HFFc6 (cell line): ENCODE results near the gene TOMT. TPM values are rescaled to one million over a fixed set of nuclear protein-coding genes. Genes with fewer than 3 reads are reported as not detected.

Experiments
- DNase-seq: peaks from one replicate; pipeline ENCODE4 v3.0.0-alpha.2; 2018
- H3K27ac Mint-ChIP-seq: 2 replicates; pipeline ENCODE4 v1.8.0; 2020; ENCODE audit warnings: mild to moderate bottlenecking, mixed read lengths
- H3K27me3 Mint-ChIP-seq: 2 replicates; pipeline ENCODE4 v1.8.0; 2021; ENCODE audit warnings: mild to moderate bottlenecking, moderate library complexity, mixed read lengths; ENCODE audit not compliant: insufficient read depth
- H3K36me3 Mint-ChIP-seq: 2 replicates; pipeline ENCODE4 v1.8.0; 2021; ENCODE audit warnings: low read depth, mixed read lengths
- H3K4me1 Mint-ChIP-seq: 2 replicates; pipeline ENCODE4 v1.8.0; 2020; ENCODE audit warnings: low read depth, mixed read lengths
- H3K4me3 Mint-ChIP-seq: 2 replicates; pipeline ENCODE4 v1.8.0; 2020; ENCODE audit warnings: mild to moderate bottlenecking, moderate library complexity, mixed read lengths
- H3K9me3 Mint-ChIP-seq: 2 replicates; pipeline ENCODE4 v1.8.0; 2020; ENCODE audit warnings: mild to moderate bottlenecking, mixed read lengths
- total RNA-seq, 6 experiments: library from RNA; stranded (reverse); fragmentation: NEBNext Ultra II Directional; extraction: Animal tissue kit (Norgen Biotek cat#: 25700); gene quantifications; 2 replicates in 1 of 6; 3 replicates in 5 of 6; pipeline ENCODE4 v1.2.3, GENCODE V29; 2021
- TF ChIP-seq, protein P1 (sequence below): fragments of 200-600 bp; sonication (generic); IDR thresholded peaks from 2 replicates; pipeline ENCODE4 v1.5.0; 2021; ENCODE audit warnings: antibody characterized with exemption, mild to moderate bottlenecking

TOMT gene
- total RNA-seq, 6 experiments from 2014 or later = not detected

DNA sequence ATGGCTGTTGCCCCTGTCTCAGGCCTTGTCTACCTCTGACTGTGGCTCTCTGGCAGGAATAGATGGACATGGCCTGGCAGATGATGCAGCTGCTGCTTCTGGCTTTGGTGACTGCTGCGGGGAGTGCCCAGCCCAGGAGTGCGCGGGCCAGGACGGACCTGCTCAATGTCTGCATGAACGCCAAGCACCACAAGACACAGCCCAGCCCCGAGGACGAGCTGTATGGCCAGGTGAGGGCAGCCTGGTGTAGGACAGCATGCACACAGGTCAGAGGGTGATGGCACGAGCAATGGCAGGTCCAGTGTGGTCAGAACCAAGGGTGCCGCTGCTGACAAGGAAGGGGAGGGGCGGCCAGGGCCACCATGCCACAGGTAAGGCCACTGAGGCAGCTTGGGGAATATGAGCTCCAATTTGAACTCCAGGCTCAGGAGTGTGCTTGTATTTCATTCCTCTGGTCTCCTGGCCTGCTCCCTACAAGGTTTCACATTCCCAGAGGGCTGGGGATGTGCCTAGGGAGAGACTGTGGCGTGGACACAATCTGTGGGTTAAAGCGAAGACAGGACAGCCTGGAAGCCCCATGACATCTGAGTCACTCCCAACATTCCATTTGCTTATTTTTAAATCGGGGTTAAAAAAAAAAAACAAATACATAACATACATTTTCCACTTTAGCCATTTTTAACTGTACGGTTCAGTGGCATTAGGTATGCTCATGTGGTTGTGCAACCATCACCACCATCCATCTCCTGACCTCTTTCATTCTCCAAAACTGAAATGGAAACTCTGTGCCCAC lies 30.4 kb downstream of the TOMT start:
- peaks cover 13% of the 10 kb centered on the region; the same call in 1 of the 2 replicates for H3K36me3 Mint-ChIP-seq
- DNase-seq = peak; percentile 13
- H3K9me3 Mint-ChIP-seq = peaks cover 12% of the 10 kb centered on the region; the same call in 1 of the 2 replicates

DNA sequence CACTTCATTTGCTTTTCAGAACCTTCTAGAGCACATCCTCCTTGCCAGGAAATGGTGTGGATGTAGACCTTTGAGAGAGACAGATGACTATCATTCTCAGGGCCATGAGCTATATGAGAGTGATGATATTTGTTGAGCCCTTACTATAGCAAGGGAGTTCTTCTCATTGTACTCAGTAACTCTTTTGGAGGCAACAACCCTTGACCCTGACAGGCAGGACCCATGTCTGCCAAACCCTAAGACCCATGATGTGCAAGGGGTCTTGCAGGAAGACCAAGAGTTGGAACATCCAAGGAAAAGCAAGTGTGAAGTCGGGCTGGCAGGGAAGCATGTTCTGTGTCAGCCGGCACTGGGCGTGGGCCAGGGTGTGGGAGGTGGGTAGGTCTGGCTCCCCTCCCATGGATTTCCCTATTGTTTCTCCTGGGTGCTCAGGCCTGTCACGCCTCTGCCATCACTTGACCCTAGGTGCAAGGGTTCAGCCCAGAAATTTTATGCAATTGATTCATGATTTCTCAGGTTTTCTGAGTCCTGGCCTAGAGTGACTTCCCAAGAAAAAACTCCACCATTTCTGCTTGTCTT lies 31.0 kb downstream of the TOMT start:
- no peak for DNase-seq
- Mint-ChIP-seq H3K27ac (peak overlapping the region; percentile 67), H3K36me3 (peaks cover 13% of the 10 kb centered on the region; the same call in 1 of the 2 replicates), H3K27me3 (no peaks in the 10 kb centered on the region; the same call in 1 of the 2 replicates), H3K4me3 (no peak overlapping the region), H3K4me1 (peaks cover 55% of the 10 kb centered on the region), H3K9me3 (peaks cover 12% of the 10 kb centered on the region; the same call in 1 of the 2 replicates)
- TF ChIP-seq, protein P1, sequence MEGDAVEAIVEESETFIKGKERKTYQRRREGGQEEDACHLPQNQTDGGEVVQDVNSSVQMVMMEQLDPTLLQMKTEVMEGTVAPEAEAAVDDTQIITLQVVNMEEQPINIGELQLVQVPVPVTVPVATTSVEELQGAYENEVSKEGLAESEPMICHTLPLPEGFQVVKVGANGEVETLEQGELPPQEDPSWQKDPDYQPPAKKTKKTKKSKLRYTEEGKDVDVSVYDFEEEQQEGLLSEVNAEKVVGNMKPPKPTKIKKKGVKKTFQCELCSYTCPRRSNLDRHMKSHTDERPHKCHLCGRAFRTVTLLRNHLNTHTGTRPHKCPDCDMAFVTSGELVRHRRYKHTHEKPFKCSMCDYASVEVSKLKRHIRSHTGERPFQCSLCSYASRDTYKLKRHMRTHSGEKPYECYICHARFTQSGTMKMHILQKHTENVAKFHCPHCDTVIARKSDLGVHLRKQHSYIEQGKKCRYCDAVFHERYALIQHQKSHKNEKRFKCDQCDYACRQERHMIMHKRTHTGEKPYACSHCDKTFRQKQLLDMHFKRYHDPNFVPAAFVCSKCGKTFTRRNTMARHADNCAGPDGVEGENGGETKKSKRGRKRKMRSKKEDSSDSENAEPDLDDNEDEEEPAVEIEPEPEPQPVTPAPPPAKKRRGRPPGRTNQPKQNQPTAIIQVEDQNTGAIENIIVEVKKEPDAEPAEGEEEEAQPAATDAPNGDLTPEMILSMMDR = no peak

More for the DNA sequence above, 30.4 kb downstream of the TOMT start:
- H3K27ac Mint-ChIP-seq = peak overlapping the region; percentile 67; the same call in 1 of the 2 replicates
- H3K4me1 Mint-ChIP-seq = peaks cover 48% of the 10 kb centered on the region
- TF ChIP-seq, protein P1 = no peak
- H3K27me3 Mint-ChIP-seq = no peaks in the 10 kb centered on the region; the same call in 1 of the 2 replicates
- no peak overlapping the region for H3K4me3 Mint-ChIP-seq

DNA sequence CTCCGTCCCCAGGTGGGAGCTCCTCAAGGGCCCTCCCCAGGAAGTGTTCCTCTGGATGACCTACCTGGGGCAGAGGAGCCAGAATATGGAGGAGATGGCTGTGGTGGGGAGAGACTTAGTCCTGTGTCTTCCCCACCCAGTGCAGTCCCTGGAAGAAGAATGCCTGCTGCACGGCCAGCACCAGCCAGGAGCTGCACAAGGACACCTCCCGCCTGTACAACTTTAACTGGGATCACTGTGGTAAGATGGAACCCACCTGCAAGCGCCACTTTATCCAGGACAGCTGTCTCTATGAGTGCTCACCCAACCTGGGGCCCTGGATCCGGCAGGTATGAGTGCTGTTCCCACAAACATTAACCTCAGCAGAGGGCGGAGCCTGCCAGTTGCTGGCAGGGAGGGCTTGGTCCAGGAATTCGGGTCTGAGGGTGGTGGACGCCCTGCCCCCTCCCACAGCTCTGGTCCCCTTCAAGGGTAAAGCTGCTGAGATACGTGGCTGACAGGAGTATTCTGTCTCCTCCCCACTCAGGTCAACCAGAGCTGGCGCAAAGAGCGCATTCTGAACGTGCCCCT lies 33.2 kb downstream of the TOMT start:
- Mint-ChIP-seq H3K36me3 (peaks cover 13% of the 10 kb centered on the region; the same call in 1 of the 2 replicates), H3K9me3 (peaks cover 12% of the 10 kb centered on the region; the same call in 1 of the 2 replicates), H3K4me1 (peaks cover 58% of the 10 kb centered on the region), H3K27me3 (no peaks in the 10 kb centered on the region; the same call in 1 of the 2 replicates), H3K4me3 (no peak overlapping the region), H3K27ac (no peak overlapping the region)
- TF ChIP-seq, protein P1 = no peak
- no peak for DNase-seq

DNA sequence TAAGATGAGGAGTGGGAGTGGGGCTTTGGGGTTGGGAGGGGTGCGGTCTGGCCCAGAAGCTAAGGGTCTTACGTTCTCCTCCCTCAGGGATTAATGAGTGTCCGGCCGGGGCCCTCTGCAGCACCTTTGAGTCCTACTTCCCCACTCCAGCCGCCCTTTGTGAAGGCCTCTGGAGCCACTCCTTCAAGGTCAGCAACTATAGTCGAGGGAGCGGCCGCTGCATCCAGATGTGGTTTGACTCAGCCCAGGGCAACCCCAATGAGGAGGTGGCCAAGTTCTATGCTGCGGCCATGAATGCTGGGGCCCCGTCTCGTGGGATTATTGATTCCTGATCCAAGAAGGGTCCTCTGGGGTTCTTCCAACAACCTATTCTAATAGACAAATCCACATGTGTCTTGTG lies 33.8 kb downstream of the TOMT start:
- no peak for DNase-seq
- peaks cover 13% of the 10 kb centered on the region; the same call in 1 of the 2 replicates for H3K36me3 Mint-ChIP-seq
- peak overlapping the region; percentile 65 for H3K4me3 Mint-ChIP-seq
- no peaks in the 10 kb centered on the region; the same call in 1 of the 2 replicates for H3K27me3 Mint-ChIP-seq
- peaks cover 12% of the 10 kb centered on the region; the same call in 1 of the 2 replicates for H3K9me3 Mint-ChIP-seq
- H3K4me1 Mint-ChIP-seq = peaks cover 64% of the 10 kb centered on the region
- H3K27ac Mint-ChIP-seq = peak overlapping the region; percentile 95
- TF ChIP-seq, protein P1 = no peak

DNA sequence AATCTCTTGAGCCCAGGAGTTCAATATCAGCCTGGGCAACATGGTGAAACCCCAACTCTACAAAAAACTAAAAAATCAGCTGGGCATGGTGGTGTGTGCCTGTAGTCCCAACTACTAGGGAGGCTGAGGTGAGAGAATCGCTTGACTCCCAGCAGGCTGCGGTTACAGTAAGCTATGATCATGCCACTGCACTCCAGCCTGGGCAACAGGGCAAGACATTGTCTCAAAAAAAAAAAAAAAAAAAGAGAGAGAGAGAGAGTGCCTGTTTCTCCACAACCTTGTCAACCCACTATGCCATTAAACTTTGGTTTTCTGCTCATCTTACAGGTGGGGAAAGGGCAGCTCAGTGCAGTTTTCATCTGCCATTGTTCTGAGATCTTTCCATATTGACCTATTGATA lies 34.9 kb downstream of the TOMT start:
- no peak for DNase-seq
- Mint-ChIP-seq H3K4me1 (peaks cover 67% of the 10 kb centered on the region), H3K27ac (peak overlapping the region; percentile 95), H3K27me3 (no peaks in the 10 kb centered on the region), H3K36me3 (peaks cover 13% of the 10 kb centered on the region; the same call in 1 of the 2 replicates), H3K9me3 (peaks cover 12% of the 10 kb centered on the region; the same call in 1 of the 2 replicates), H3K4me3 (peak overlapping the region; percentile 65)
- TF ChIP-seq, protein P1 = no peak
